Measurements from ENCODE around the gene TAAR2. TPM values are rescaled to one million over a fixed set of nuclear protein-coding genes. Genes with fewer than 3 reads are reported as not detected.
"Not testable (repeated sequence)": the region's sequence is repeated elsewhere in the genome, so short reads cannot be mapped to it uniquely, and the experiment has no call there.

The TAAR2 gene
- total RNA-seq, 1 donor from 2014 or later = not detected

DNA sequence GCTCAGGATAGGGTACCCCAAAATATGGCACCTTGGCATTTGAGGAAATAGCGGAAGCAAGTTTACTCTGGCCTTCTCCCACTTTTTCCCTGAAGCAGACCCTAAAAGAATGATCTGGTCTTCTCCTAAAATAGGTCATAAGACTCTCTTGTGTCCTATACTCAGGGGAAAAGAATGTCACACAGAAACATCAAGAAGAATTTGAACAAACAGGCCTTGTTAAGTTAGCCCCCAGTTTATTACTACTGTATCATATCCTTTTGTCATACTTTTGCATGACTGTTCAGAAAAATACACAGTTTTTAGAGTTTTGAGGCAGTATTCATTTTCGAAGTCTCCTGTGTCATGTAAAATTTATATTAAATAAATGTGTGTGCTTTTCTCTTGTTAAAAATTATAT is 12.5 kb downstream of the TAAR2 start:
- no peak for DNase-seq

DNA sequence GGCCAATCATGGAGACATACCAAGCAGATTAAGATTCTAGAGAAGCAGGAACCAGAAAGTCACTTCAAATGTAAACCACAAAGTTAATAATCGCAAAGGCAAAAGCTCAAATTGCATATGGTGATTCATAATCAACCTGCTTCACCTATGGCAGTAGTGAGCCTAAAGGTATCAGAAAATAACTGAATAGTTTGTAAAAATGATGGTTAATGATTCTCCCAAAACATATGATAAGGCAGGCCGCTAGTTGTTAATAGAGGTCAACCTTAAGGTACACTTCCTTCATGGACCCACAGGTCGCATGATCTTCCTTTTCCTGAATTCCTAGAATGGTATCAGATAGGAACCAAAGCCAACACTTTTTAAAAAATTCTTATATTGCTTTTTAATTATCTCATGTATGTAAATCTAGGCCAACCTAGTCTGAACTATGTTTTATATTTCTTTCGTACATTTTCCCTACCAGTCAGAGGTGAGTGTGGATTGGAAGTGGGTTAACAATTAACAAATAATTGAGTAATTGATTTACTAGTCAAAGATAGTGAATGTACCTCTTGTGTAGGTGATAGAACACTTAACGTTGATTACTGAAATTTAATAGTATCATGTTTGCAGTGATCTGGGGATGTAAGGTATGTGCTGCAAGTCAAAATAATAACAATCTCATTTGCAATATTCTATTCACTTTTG is 16.4 kb downstream of the TAAR2 start:
- no peak for DNase-seq

DNA sequence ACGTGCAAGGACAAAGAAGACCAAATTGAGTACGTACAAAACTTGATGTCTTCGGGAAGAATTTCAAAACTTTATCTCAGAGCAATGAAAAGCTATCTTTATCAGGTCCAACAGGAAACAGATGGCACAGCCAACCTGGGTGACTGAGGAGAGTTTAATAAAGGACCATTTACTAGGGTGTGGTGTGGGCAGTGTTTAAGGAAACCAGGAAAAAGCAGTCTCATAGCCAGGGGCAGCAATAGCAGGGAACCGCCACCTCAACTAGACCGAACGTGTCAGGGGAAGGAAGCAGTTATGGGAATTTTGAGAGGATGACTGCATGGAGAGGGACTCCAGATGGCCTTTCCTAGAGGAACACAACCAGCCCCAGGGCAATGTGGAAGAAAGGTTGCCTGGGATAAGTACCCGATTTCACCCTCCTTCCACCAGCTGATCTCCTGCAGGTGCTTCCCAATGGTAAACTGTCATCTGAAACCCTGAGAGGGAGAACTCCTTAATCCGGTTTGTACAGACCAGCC is 19.4 kb downstream of the TAAR2 start:
- DNase-seq = no peak

DNA sequence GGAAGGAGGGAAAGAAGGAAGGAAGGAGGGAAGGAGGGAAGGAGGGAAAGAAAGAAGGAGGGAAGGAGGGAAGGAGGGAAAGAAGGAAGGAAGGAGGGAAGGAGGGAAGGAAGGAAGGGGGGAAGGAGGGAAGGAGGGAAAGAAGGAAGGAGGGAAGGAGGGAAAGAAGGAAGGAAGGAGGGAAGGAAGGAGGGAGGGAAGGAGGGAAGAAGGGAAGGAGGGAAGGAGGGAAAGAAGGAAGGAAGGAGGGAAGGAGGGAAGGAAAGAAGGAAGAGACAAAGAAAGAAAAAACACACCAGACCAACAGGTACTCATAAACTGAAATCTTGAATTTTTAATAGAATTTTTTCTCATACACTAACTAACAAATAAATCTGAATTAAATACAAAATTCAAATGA is 23.2 kb downstream of the TAAR2 start:
- DNase-seq = not testable (repeated sequence)

DNA sequence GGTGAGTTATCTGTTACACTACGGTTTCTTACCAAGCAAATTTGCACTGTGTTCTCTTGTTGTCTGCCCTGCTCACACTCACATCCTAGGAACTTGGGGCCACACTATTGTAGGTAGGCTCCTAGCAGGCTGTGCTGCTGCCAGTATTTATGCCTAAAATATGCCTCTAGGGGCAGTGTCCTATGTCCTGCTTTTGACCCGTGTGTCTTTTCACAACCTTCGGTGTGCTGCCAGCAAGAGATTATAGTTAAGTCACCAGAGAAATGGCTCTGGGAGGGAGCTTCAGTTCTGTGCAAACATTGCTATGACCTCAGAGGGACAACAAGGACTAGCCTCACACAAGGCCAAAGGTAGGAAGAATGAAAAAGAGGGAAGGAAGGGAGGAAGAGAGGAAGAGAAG is 25.6 kb downstream of the TAAR2 start:
- DNase-seq = no peak

DNA sequence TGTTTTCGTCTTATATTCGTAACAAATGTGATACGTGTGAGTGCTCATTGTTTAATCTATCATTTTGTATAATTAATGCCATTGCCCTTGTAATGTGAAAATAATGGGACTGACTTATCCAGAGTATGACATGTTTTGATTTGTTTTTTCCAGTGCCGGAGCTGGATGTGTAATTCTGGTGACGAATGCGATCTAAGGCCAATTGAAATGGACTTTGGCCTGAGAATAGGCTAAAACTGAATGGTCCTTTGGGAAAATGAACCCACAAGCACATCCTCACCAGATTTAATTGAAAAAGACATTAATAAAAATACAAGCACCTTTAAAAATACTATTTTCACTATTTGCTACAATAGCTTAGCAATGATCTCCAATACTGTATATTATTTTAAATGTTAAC is 27.9 kb downstream of the TAAR2 start:
- no peak for DNase-seq

DNA sequence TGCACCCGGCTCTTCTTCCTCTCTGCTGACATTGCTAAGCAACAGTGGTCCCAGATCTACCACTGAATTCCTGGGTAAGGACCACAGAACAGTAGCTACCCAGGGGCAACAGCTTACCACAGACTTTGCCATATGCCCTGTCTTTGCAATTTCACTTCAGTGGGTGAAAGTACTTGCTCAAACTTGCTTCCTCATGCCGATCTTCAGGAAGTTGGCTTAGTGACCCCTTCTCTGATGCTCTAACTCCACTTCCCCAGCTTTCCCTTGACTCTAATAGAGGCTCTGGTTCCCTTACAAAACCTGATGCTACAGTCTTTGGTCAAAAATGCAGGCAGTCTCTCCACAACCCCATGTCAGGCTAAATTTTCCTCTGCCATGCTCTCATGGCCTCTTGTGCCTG is 31.2 kb downstream of the TAAR2 start:
- no peak for DNase-seq

DNA sequence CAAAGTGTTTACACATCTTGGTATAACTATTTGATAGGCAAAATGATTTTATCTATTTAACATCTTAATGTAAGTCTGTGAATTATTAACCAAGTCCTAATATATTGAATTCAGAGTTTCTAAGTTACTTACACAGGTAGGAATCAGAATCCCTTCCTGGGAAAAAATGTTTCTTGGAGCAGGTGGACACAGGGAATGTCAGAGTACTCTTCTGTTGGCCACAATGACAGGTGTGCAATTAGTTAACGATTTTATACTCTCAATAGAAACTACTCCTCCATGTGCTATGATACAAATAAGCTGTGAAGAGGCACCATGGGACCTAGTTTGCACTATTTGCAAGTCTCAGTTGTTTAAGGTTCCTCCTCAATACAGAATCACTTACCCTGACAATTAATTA is 33.7 kb downstream of the TAAR2 start:
- no peak for DNase-seq

DNA sequence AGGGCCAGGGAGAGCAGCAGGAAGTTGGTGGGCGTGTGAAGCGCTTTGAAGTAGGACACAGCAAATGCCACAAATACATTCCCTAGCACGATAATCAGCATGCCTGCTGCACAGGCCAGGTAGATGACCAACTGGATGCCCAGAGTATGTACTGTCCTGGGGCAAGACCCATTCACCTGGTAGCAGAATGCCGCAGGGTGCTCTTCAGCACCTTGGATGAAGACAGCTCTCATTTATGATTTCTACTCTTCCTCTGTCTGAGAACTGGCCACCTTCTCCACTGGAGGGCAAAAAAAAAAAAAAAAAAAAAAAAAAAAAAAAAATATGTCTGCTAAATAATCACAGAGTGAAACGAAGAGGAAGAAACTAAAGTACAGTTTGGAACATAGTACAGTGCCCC is 34.6 kb downstream of the TAAR2 start, which contains the start of gene TAAR5:
TAAR5 (minus strand) TSS at position 288 of the 400 bp plus-strand sequence; CDS start at position 233, 55 bp downstream.
- DNase-seq = no peak

DNA sequence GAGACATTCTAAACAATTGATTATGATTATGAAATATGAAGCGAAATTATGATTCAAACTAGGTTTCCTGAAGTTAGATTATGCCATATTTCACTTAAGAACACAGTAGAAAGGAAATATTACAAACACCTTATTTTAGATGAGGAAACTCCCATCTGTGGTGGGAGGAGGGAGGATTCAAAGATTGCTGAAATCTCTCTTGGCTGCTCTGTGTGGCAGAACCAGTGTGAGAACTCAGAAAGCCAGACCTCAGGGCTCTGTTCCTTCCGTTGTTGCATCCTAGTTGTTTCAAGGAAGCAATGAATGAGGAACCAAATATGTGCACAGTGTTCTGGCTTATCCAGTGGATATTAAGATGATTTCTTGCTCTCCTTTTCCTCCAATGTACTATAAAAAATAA is 36.7 kb downstream of the TAAR2 start:
- DNase-seq = no peak

DNA sequence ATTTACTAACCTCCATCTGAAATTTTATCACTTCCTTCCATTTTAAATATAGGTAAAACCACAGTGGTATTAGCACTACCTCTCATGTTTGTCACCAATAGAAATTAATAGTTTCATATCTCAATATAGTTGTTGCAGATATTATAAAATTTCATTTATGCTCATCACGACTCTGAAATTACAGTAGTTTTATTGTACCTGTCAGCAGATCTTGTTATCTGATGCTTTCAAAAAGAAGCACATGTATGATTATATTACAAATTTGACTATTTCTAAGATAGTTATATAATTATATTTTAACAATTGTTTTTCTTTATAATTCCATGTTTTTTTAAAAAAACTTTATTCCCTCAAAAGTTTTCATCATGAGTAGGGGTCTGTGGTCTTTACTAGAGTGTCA is 39.4 kb downstream of the TAAR2 start:
- DNase-seq = no peak

DNA sequence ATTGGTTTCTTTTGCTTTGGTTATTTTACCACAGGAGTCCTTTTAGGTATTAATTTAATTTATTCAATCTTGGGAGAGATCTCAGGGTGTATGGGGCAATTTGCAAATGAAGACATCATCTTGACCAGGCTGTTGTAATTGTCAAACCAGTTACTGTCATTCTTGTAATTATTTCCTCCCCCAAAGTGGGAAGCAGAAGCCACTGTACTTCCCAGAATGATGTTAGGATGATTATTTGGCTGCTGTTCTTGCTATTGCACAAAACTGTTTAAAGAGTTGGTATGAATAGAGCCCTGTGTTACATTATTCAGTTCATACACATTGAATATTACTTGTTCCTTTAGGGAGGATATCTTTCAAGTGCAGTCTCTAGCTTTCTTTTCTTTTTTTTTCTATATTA is 52.3 kb downstream of the TAAR2 start:
- DNase-seq = no peak

DNA sequence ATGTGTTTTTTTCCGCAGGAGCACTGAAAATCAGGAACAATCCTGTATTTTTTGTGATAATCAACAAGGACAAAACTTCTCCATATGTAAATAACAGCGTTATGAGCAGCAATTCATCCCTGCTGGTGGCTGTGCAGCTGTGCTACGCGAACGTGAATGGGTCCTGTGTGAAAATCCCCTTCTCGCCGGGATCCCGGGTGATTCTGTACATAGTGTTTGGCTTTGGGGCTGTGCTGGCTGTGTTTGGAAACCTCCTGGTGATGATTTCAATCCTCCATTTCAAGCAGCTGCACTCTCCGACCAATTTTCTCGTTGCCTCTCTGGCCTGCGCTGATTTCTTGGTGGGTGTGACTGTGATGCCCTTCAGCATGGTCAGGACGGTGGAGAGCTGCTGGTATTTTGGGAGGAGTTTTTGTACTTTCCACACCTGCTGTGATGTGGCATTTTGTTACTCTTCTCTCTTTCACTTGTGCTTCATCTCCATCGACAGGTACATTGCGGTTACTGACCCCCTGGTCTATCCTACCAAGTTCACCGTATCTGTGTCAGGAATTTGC is 53.8 kb downstream of the TAAR2 start, which contains the start of gene TAAR6:
TAAR6 (plus strand) TSS at position 102 of the 557 bp plus-strand sequence; CDS start at position 102, 0 bp downstream.
- DNase-seq = no peak

DNA sequence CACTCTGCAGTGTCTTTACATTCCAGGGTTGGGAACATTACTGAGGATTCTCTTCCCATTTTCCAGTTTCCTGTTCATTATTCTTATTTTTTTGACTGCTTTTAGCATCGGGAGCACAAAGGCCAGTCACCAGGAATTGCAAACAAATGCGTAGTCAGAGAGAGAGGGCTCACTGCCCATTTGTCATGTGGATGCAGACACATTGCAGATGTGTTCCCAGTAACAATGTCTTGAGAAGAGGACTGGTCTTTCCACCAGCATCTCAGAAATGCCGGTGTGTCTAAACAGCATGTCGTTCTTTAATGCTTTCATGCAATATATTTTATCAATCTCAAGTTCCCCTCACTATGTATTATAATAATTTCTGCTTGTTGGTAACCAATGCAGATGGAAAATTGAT is 54.9 kb downstream of the TAAR2 start:
- DNase-seq = no peak

DNA sequence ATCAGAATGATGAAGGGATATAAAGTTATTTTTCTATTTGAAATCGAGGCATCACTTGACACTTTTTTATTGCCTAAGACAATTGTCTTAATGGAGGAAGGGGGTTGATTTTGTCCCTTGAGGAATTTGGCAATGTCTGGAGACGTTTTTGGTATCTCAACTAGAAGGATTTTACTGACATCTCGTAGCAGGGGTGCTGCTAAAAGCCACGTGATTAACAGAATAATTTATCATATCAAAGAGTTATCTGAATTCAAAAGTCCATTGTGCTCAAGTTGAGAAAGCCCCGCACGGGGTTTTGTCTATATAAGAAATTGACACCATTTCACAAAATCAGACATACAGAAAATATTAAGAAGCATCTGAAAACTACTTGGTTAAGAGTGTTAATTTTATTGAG is 55.5 kb downstream of the TAAR2 start:
- DNase-seq = no peak

DNA sequence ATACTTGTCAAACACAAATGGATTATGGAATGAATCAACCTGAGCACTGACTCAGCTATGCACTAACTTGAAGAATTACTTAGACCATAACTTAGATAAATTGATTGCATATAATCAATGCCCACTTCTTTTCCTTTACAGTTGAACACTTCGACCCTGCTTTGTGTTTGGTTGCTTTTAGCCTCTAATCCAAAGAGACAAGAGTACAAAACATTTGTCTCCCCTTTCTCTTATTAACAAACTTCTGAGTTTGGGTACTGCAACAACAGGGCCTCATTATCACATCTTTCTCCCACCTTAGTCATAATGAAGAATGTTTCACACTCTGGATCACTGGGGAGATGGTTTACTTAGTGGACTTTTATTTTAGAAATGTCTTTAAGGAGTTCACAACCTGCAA is 56.5 kb downstream of the TAAR2 start:
- no peak for DNase-seq

Other genes starting within 250 kb of the TAAR2 start
- 0.34 and 0.65 TPM in 2 replicates for gene MOXD1, start 222.8 kb downstream of the TAAR2 start, total RNA-seq
- gene STX7, start 111.2 kb downstream of the TAAR2 start, total RNA-seq = 55.1 and 58.9 TPM in 2 replicates
- gene TAAR9, start 86.0 kb downstream of the TAAR2 start, total RNA-seq = not detected in 2 replicates
- gene TAAR8, start 71.6 kb downstream of the TAAR2 start, total RNA-seq = not detected in 2 replicates
- gene TAAR6, start 54.0 kb downstream of the TAAR2 start, total RNA-seq = not detected in 2 replicates
- not detected in 2 replicates for gene TAAR5, start 34.5 kb downstream of the TAAR2 start, total RNA-seq
- gene TAAR1, start 34.9 kb upstream of the TAAR2 start, total RNA-seq = not detected in 2 replicates
- not detected in 2 replicates for gene VNN1, start 89.8 kb upstream of the TAAR2 start, total RNA-seq
- not detected in 2 replicates for gene VNN2, start 133.6 kb upstream of the TAAR2 start, total RNA-seq
- gene SLC18B1, start 174.4 kb upstream of the TAAR2 start, total RNA-seq = 7.7 and 11.2 TPM in 2 replicates
- gene RPS12, start 190.3 kb upstream of the TAAR2 start, total RNA-seq = 836 and 1,354 TPM in 2 replicates

Measured in dermis blood vessel endothelial cell (primary cell).